Measurements from ENCODE around the gene TNN.

The TNN gene

DNA sequence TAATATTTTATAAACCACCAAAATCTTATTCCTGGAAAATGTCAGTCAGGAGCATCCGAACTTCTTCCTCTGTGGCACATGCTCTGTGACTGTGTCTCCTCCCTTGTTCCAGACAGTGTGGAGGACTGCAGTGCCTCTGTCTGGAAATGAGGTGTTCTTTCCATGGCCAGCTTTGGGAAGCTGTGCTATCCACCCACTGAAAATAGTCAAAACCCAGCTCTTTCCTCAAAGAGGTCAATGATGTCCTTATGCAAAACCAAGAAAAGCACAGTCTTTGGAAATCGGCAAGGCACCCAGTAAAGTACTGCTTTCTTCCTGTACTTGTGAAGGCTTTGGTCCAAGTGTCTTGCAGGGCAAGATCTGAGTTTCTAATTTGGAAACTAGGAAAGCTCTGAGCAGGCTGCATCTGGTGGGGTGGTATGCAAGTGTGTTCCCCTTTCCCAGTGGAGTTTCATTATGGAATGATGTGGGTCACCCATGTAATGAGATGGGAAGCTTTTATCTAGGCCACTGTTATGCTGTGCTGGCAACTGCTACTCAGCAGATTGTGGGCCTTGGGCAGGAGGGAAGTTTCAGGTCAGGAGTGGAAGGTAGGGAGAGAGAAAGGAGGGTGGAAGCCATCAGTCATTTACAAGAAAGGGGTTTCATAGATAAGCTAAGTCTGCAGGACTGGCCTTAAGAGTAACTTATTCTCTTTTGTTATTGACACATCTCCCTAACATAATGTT lies 119.0 kb downstream of the TNN start:
- Histone ChIP-seq H3K36me3 (ENCODE audit: insufficient read depth, low read depth, low read length) (no peaks in the 10 kb centered on the region), H3K27me3 (ENCODE audit: insufficient read depth, low read length) (peaks cover 15% of the 10 kb centered on the region), H3K4me3 (ENCODE audit: low read length) (no peak overlapping the region), H3K9me3 (ENCODE audit: insufficient read depth, low read depth, low read length) (no peaks in the 10 kb centered on the region), H3K27ac (ENCODE audit: low read length) (no peak overlapping the region), H3K9ac (ENCODE audit: low read depth, low read length) (no peak overlapping the region), H3K4me1 (ENCODE audit: insufficient read depth, low read length) (peaks cover 13% of the 10 kb centered on the region; the same call in 1 of the 2 replicates)

DNA sequence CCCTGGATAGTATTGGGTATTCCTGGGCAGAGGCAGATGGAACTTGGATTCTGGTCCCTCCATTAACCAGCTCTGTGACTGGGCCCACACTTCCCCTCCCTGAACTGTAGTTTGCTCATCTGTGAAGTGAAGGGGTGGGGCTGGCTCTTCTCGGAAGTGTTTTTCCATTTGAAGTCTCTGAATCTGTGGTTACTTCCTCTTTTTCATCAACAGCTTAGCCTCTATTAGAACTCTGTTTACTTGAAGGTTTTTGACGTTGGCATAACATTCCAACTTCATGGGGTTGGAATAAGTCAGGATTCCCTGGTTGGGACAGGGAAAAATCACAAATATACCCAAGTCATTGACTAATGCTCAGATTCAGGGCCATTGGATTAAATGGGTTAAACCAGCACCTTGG lies 121.3 kb downstream of the TNN start:
- Histone ChIP-seq H3K4me3 (ENCODE audit: low read length) (no peak overlapping the region), H3K27ac (ENCODE audit: low read length) (no peak overlapping the region)

DNA sequence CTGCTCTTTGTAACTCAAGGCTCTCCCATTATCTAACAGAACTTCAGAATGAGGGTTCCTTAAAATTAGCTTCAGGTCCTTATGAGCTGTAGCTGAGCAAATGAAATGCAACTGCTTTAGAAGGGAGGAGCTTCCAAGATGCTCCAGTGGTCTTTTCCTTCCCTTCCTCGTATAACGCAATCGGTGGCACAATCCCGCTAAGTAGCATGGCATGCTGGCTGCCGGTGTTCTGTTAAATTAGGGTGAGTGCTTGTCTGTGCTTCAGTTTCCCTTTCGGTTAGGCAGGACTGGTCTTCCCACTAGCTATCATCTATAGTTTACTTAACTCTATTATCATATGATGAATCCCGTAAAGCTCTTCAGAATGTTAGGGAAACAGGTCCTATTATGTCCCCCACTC lies 124.0 kb downstream of the TNN start:
- Histone ChIP-seq H3K36me3 (ENCODE audit: insufficient read depth, low read depth, low read length) (no peaks in the 10 kb centered on the region), H3K4me3 (ENCODE audit: low read length) (peak overlapping the region; percentile 86), H3K27ac (ENCODE audit: low read length) (no peak overlapping the region), H3K27me3 (ENCODE audit: insufficient read depth, low read length) (peaks cover 47% of the 10 kb centered on the region), H3K4me1 (ENCODE audit: insufficient read depth, low read length) (peaks cover 6% of the 10 kb centered on the region; the same call in 1 of the 2 replicates), H3K9me3 (ENCODE audit: insufficient read depth, low read depth, low read length) (no peaks in the 10 kb centered on the region), H3K9ac (ENCODE audit: low read depth, low read length) (peak overlapping the region; percentile 60; the same call in 1 of the 2 replicates)

More for the DNA sequence above, 121.3 kb downstream of the TNN start:
- no peaks in the 10 kb centered on the region for H3K36me3 ChIP-seq (ENCODE audit: insufficient read depth, low read depth, low read length)
- peaks cover 7% of the 10 kb centered on the region; the same call in 1 of the 2 replicates for H3K4me1 ChIP-seq (ENCODE audit: insufficient read depth, low read length)
- no peaks in the 10 kb centered on the region for H3K9me3 ChIP-seq (ENCODE audit: insufficient read depth, low read depth, low read length)
- H3K9ac ChIP-seq (ENCODE audit: low read depth, low read length), result no peak overlapping the region
- H3K27me3 ChIP-seq (ENCODE audit: insufficient read depth, low read length), result peaks cover 34% of the 10 kb centered on the region

DNA sequence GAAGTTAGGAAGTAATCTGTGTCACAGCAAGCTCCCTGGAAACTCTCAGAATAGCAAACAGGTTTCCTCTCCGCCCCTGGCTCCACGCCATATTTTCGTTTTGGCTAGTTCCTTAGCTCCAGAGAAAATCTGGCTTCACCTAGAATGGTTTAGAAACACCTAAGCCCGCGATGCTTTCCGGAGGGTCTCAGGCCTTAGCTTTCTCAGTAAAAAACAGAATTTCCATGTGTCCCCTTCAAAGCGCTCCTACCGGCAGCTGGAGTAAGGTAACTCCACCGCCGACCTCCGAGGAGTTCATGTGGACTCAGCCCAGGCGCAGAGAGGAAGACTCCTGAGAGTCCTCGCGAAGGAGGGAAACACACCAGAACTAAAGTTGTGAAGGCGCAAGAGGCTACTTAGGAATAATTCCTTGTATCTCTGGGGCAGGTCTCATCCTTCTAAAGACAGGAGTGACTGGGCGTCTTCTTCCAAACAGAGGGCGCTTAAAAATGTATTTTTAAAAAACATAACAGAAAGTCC lies 124.5 kb downstream of the TNN start:
- H3K4me3 ChIP-seq (ENCODE audit: low read length), result peak overlapping the region; percentile 86
- peaks cover 47% of the 10 kb centered on the region for H3K27me3 ChIP-seq (ENCODE audit: insufficient read depth, low read length)
- peaks cover 6% of the 10 kb centered on the region; the same call in 1 of the 2 replicates for H3K4me1 ChIP-seq (ENCODE audit: insufficient read depth, low read length)
- H3K27ac ChIP-seq (ENCODE audit: low read length), result no peak overlapping the region
- H3K9ac ChIP-seq (ENCODE audit: low read depth, low read length), result peak overlapping the region; percentile 60; the same call in 1 of the 2 replicates
- no peaks in the 10 kb centered on the region for H3K36me3 ChIP-seq (ENCODE audit: insufficient read depth, low read depth, low read length)
- H3K9me3 ChIP-seq (ENCODE audit: insufficient read depth, low read depth, low read length), result no peaks in the 10 kb centered on the region

DNA sequence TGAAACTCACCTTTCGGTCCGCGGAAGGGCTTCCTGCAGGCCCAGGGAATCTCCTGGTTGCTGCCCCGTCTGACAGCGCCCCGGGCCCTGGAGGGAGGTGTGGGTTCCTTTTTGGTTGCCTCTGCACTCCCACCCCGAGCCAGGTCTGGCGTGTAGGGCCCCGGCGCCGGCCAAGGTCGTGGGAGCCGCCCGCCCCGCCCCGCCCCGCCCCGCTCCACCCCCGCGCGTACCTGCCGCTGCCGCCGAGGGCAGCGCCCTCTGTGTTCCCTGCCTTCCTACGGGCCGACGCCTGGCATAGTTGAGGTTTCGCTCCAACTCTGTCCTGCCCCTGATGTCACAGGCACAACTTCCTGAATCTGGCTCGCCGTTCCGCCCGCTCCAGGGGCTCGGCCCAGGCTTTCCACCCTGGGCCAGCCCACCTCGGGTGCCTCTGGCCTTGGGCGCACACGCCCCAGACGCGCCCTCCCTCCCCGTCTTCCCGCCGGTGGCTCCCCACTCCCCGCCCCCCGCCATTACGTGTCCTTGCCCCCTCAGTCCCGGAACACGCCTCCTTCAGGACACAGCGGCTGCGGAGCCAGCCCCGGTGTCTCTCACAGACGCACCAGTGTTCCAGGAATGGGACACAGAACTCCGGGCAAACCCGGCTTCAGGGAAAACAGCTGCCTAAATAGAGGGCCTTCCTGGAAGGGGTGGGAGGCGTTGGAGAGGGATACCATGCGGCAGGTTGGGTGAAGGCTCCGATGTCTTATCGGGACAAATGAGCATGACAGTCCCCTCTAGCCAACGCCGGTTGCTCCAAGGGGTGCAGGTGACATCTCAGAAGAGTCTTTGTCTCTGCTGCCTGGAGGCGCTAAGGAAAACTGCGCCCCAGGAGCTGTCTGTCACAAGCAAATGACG lies 125.2 kb downstream of the TNN start, which contains the start of gene KIAA0040:
KIAA0040 (minus strand) TSS at position 147 of the 897 bp plus-strand sequence. CDS start 31,763 bp downstream, outside the sequence.
- Histone ChIP-seq H3K9ac (ENCODE audit: low read depth, low read length) (peak within 1 kb of the TSS; percentile 60; the same call in 1 of the 2 replicates), H3K27ac (ENCODE audit: low read length) (no peak within 1 kb of the TSS), H3K4me1 (ENCODE audit: insufficient read depth, low read length) (peaks cover 6% of the 10 kb centered on the region; the same call in 1 of the 2 replicates)

DNA sequence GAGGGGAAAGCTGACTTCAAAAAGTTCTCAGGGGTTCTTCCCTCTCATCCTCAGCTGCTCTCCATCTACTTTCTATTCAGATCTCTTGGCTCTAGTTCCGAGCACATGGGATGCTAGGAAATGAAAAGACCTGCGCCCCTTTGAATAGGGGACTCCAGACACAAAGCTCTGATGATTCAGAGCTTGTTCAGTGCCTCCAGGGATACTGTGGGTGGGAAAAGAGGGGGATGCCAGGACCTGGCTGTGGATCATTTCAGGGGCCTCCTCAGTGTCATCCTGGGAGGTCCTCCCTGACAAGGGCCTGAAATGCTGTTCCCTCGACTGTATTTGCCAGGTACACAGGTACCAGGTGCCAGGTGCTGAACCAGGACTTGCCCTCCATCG lies 125.9 kb downstream of the TNN start:
- Histone ChIP-seq H3K4me3 (ENCODE audit: low read length) (peak overlapping the region; percentile 86), H3K27me3 (ENCODE audit: insufficient read depth, low read length) (peaks cover 47% of the 10 kb centered on the region), H3K9me3 (ENCODE audit: insufficient read depth, low read depth, low read length) (no peaks in the 10 kb centered on the region), H3K4me1 (ENCODE audit: insufficient read depth, low read length) (peaks cover 6% of the 10 kb centered on the region; the same call in 1 of the 2 replicates), H3K9ac (ENCODE audit: low read depth, low read length) (no peak overlapping the region), H3K27ac (ENCODE audit: low read length) (no peak overlapping the region), H3K36me3 (ENCODE audit: insufficient read depth, low read depth, low read length) (no peaks in the 10 kb centered on the region)

More for the DNA sequence above, 125.2 kb downstream of the TNN start, which contains the start of gene KIAA0040:
- Histone ChIP-seq H3K27me3 (ENCODE audit: insufficient read depth, low read length) (peaks cover 47% of the 10 kb centered on the region), H3K9me3 (ENCODE audit: insufficient read depth, low read depth, low read length) (no peaks in the 10 kb centered on the region), H3K36me3 (ENCODE audit: insufficient read depth, low read depth, low read length) (no peaks in the 10 kb centered on the region), H3K4me3 (ENCODE audit: low read length) (peak within 1 kb of the TSS; percentile 86)

DNA sequence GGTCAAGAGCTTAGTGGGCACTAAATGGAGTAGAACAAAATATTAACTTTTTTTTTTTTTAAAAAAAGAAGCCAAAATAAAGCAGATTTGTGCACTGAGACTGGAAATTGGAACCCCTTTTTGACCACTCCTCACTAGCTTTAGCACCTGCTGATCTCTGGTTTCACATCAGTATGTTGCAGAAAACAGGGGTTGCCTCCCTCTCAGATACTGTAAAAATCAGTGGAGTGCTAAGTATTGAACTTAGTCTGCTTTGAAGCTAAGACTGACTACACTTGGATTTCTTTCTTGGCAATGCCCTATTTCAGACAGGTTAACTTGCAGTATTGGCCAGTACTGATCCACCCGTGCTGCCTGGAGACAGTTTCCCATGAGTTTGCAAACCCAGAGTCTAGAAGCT lies 127.6 kb downstream of the TNN start:
- no peaks in the 10 kb centered on the region for H3K9me3 ChIP-seq (ENCODE audit: insufficient read depth, low read depth, low read length)
- H3K27me3 ChIP-seq (ENCODE audit: insufficient read depth, low read length), result peaks cover 46% of the 10 kb centered on the region
- H3K36me3 ChIP-seq (ENCODE audit: insufficient read depth, low read depth, low read length), result no peaks in the 10 kb centered on the region
- no peak overlapping the region for H3K27ac ChIP-seq (ENCODE audit: low read length)
- H3K9ac ChIP-seq (ENCODE audit: low read depth, low read length), result no peak overlapping the region
- H3K4me1 ChIP-seq (ENCODE audit: insufficient read depth, low read length), result peaks cover 6% of the 10 kb centered on the region; the same call in 1 of the 2 replicates
- H3K4me3 ChIP-seq (ENCODE audit: low read length), result no peak overlapping the region

DNA sequence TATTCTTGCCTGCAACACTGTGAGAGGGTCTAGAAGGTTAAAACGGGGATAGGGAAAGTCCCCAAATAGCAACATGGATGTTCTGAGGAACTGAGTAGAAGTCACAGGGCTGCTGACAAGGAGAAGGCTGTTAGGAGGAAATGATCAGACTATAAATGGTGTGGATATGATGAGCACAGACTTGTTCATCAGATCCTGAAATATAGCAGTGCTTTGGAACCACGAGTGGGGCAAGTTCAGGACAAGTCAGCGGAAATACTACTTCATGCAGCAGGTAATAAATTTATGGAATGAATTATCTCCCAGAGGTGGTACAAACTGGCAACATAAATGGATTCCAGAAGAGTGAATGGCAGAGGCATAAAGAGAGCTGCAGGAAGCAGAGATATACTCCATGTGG lies 128.2 kb downstream of the TNN start:
- H3K9ac ChIP-seq (ENCODE audit: low read depth, low read length), result no peak overlapping the region
- H3K36me3 ChIP-seq (ENCODE audit: insufficient read depth, low read depth, low read length), result no peaks in the 10 kb centered on the region
- H3K27me3 ChIP-seq (ENCODE audit: insufficient read depth, low read length), result peaks cover 41% of the 10 kb centered on the region
- no peak overlapping the region for H3K27ac ChIP-seq (ENCODE audit: low read length)
- peaks cover 6% of the 10 kb centered on the region; the same call in 1 of the 2 replicates for H3K4me1 ChIP-seq (ENCODE audit: insufficient read depth, low read length)
- H3K9me3 ChIP-seq (ENCODE audit: insufficient read depth, low read depth, low read length), result no peaks in the 10 kb centered on the region
- no peak overlapping the region for H3K4me3 ChIP-seq (ENCODE audit: low read length)

DNA sequence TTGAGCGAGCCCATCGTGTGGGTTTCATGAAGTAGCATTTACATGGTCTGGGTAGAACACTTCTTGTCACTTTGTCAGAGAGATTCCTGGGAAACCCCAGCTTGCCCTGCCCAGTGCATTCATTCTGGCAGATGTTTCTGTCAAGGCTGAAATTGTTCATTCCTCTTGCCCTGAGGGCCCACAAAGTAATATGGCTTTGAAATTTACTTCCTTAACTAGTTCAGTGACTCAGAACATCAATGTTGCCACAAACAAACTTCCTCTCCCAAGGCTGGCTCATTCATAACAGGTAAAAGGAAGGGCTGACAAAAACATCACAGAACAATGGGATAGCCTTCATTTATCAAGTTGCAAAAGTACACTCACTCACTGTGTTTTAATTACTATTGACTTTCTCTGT lies 129.9 kb downstream of the TNN start:
- no peaks in the 10 kb centered on the region for H3K4me1 ChIP-seq (ENCODE audit: insufficient read depth, low read length)
- H3K9me3 ChIP-seq (ENCODE audit: insufficient read depth, low read depth, low read length), result no peaks in the 10 kb centered on the region
- H3K4me3 ChIP-seq (ENCODE audit: low read length), result no peak overlapping the region
- peaks cover 24% of the 10 kb centered on the region for H3K27me3 ChIP-seq (ENCODE audit: insufficient read depth, low read length)
- no peaks in the 10 kb centered on the region for H3K36me3 ChIP-seq (ENCODE audit: insufficient read depth, low read depth, low read length)
- no peak overlapping the region for H3K9ac ChIP-seq (ENCODE audit: low read depth, low read length)
- H3K27ac ChIP-seq (ENCODE audit: low read length), result no peak overlapping the region
